Left lobe of liver (tissue), 2 donors: ENCODE data around the gene MARCO. TPM values are rescaled to one million over a fixed set of nuclear protein-coding genes. Genes with fewer than 3 reads are reported as not detected.
"Not testable (repeated sequence)": the region's sequence is repeated elsewhere in the genome, so short reads cannot be mapped to it uniquely, and the experiment has no call there.

Experiments
- ATAC-seq: fragments of 200-7000 bp; cut with Tn5 transposase; one replicate; pipeline ENCODE4 v1.9.1; 2020; ENCODE audit warnings: mild to moderate bottlenecking, moderate library complexity
- DNase-seq: peaks from one replicate; pipeline ENCODE4 v3.0.0-alpha.2; 2020; ENCODE audit warnings: low spot score
- total RNA-seq: library from RNA; stranded (reverse); gene quantifications from one replicate; pipeline ENCODE4 v1.2.1, GENCODE V29; 2021
- donor health status: DM: no; HTN: no; CAD: no; lungs with moderate emphysema.
- donor health status: DM: no; HTN: yes; CAD: no.

The MARCO gene
- total RNA-seq, 1 donor from 2014 or later, result 38.8 TPM

DNA sequence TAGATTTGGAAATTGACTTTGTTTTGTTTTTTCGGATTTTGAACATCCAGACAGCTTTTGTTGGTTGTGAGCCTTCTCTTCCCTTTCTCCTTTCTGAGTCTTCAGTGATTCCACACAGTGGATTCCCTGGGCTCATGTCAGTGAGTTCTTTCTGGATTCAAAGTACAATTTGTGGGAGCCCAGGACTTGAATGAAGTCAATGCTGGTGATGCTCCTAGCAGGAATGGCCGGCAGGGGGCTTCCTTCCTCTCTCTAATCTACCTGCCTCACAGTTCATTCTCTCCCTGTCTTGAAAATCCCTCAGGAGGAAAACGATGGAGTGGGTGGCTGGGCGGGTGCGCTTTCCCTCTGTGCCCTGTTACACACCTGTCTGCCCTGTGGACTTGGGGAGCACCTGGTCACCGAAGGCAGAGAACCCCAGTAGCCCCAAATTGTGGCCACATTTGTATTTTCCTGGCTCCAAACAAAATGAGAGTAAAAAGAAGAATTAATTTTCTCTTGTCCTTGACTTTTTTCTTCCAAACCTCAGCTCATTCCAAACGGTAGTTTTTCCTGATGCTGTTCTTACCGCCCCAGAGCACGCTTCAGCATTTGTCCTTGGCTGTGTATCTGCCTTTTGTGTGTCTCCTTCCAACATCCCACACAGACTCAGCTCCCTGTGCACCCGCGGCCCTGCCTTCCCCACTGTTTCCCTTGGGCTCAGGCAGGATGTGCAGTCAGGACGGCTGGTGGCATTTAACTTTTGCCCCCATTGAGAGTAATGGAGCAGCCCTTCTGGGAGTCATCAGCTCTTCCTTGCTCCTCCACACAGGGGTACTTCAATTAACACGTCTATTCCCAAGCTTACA is 86.6 kb downstream of the MARCO start:
- DNase-seq (peak; percentile 43), ATAC-seq (peak; percentile 54)

DNA sequence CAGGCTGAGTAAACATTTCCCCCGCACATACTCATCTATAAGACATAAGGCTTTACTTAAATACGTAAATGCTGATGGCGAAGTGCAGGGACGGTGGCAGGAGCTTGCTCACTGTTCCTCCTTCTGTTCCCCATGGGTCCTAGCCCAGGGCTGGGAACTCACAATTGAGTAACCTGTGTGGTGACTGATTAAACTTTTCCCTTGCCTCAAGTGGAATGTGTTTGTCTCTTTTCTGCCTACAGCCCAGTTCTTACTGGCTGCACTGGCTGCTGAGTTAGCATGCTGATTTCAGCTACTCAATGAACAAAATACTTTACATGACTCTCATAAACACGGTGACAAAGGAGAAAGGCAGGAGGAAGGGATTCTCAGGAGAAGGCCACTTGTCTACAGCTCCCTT is 87.3 kb downstream of the MARCO start:
- ATAC-seq, result no peak
- DNase-seq, result no peak

DNA sequence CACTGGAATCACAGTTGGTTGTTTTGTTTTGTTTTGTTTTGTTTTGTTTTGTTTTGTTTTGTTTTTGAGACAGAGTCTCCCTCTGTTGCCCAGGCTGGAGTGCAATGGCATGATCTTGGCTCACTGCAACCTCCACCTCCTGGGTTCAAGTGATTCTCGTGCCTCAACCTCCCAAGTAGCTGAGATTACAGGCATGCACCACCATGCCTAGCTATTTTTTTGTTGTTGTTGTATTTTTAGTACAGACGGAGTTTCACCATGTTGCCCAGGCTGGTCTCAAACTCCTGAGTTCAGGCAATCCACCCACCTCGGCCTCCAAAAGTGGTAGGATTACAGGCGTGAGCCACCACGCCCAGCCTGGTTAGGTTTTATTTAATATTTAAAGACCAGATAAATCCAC is 95.9 kb downstream of the MARCO start:
- DNase-seq, ATAC-seq: not testable (repeated sequence)

- no peak for ATAC-seq
- no peak for DNase-seq
Measured at GRCh38 chr2:119040730-119041129, 98.7 kb downstream of the MARCO start.

Other genes with a start within 250 kb of the MARCO start
- not detected for gene EN1, start 94.5 kb upstream of the MARCO start, total RNA-seq
- not detected for gene C1QL2, start 216.6 kb downstream of the MARCO start, total RNA-seq